Thyroid gland (tissue), 4 donors: ENCODE results near the gene SNED1.

ENCODE experiments used
- CTCF ChIP-seq, 6 experiments: fragments of 200-600 bp in 3 of 6; fragments of 450-650 bp in 3 of 6; sonication (generic) in 3 of 6; IDR thresholded peaks; one replicate each; pipeline ENCODE4 v1.5.1; 2016 to 2019; ENCODE audit warnings: antibody characterized with exemption in 6 of 6, mild to moderate bottlenecking in 2 of 6, inconsistent platforms in 1 of 6, moderate library complexity in 1 of 6
- POLR2A ChIP-seq, 2 donors: fragments of 450-650 bp; IDR thresholded peaks; one replicate each; pipeline ENCODE4 v1.6.1; 2017; ENCODE audit warnings: antibody characterized with exemption in 2 of 2, mild to moderate bottlenecking in 2 of 2, moderate library complexity in 1 of 2

GRCh38 chr2:241071677-241072111 is 73.3 kb downstream of the SNED1 start:
- TF ChIP-seq CTCF (IDR thresholded peaks at IDR 0.05) (no peak), POLR2A (IDR thresholded peaks at IDR 0.05) (no peak)
